Measurements from ENCODE around the gene CORO1C.

CORO1C gene

GRCh38 chr12:108599948-108600701, 131.2 kb downstream of the CORO1C start:
- DNase-seq (ENCODE audit: low read depth in 2 of 2) = no peak

GRCh38 chr12:108599541-108599940, 131.8 kb downstream of the CORO1C start:
- no peak for DNase-seq (ENCODE audit: low read depth in 2 of 2)

GRCh38 chr12:108598553-108599250, 132.6 kb downstream of the CORO1C start:
- no peak for DNase-seq (ENCODE audit: low read depth in 2 of 2)

GRCh38 chr12:108597559-108598471, 133.5 kb downstream of the CORO1C start, which contains the start of gene TMEM119:
TMEM119 (minus strand) TSS chr12:108598084; CDS start chr12:108592383, 5,701 bp downstream.
- no peak for DNase-seq (ENCODE audit: low read depth in 2 of 2)

- no peak for DNase-seq (ENCODE audit: low read depth in 2 of 2)
These were observed 134.3 kb downstream of the CORO1C start for GRCh38 chr12:108596854-108597558.

- no peak for DNase-seq (ENCODE audit: low read depth in 2 of 2)
These were observed 135.3 kb downstream of the CORO1C start for GRCh38 chr12:108595711-108596647.
